Measurements from ENCODE around the gene LLCFC1.
"Not testable (repeated sequence)": the region's sequence is repeated elsewhere in the genome, so short reads cannot be mapped to it uniquely, and the experiment has no call there.

LLCFC1 gene

GRCh38 chr7:142968229-142968628 is 28.9 kb downstream of the LLCFC1 start:
- TF ChIP-seq POLR2A (IDR thresholded peaks at IDR 0.05; ENCODE audit: low read depth, low read length): no peak
- TF ChIP-seq TAF1 (IDR thresholded peaks at IDR 0.05; ENCODE audit: borderline replicate concordance, low read depth, low read length): no peak
- TF ChIP-seq POLR2AphosphoS5 (IDR thresholded peaks at IDR 0.05; ENCODE audit: low read depth, low read length): no peak
- FAIRE-seq (no peak), DNase-seq (ENCODE audit: insufficient read length) (no peak)

GRCh38 chr7:142969183-142969582 is 29.9 kb downstream of the LLCFC1 start:
- TF ChIP-seq POLR2A (IDR thresholded peaks at IDR 0.05; ENCODE audit: low read depth, low read length): no peak
- TF ChIP-seq TAF1 (IDR thresholded peaks at IDR 0.05; ENCODE audit: borderline replicate concordance, low read depth, low read length): no peak
- TF ChIP-seq POLR2AphosphoS5 (IDR thresholded peaks at IDR 0.05; ENCODE audit: low read depth, low read length): no peak
- FAIRE-seq: no peak
- DNase-seq (ENCODE audit: insufficient read length): no peak

GRCh38 chr7:142974626-142975025 is 35.3 kb downstream of the LLCFC1 start:
- no peak for DNase-seq (ENCODE audit: insufficient read length)
- no peak for FAIRE-seq

GRCh38 chr7:142978402-142978801 is 39.1 kb downstream of the LLCFC1 start:
- not testable (repeated sequence) for FAIRE-seq; DNase-seq (ENCODE audit: insufficient read length)

More at GRCh38 chr7:142974626-142975025, 35.3 kb downstream of the LLCFC1 start:
- TF ChIP-seq TAF1 (IDR thresholded peaks at IDR 0.05; ENCODE audit: borderline replicate concordance, low read depth, low read length) (no peak), POLR2A (IDR thresholded peaks at IDR 0.05; ENCODE audit: low read depth, low read length) (no peak), POLR2AphosphoS5 (IDR thresholded peaks at IDR 0.05; ENCODE audit: low read depth, low read length) (no peak)

GRCh38 chr7:142983825-142984224 is 44.5 kb downstream of the LLCFC1 start:
- TF ChIP-seq POLR2AphosphoS5 (IDR thresholded peaks at IDR 0.05; ENCODE audit: low read depth, low read length) (no peak), TAF1 (IDR thresholded peaks at IDR 0.05; ENCODE audit: borderline replicate concordance, low read depth, low read length) (no peak), POLR2A (IDR thresholded peaks at IDR 0.05; ENCODE audit: low read depth, low read length) (no peak)
- DNase-seq (ENCODE audit: insufficient read length) (no peak), FAIRE-seq (no peak)

- TF ChIP-seq TAF1 (IDR thresholded peaks at IDR 0.05; ENCODE audit: borderline replicate concordance, low read depth, low read length) (no peak), POLR2A (IDR thresholded peaks at IDR 0.05; ENCODE audit: low read depth, low read length) (no peak), POLR2AphosphoS5 (IDR thresholded peaks at IDR 0.05; ENCODE audit: low read depth, low read length) (no peak)
- DNase-seq (ENCODE audit: insufficient read length): no peak
- no peak for FAIRE-seq
Observed at GRCh38 chr7:142984297-142984696, 45.0 kb downstream of the LLCFC1 start.
